ENCODE data around the gene TBC1D1. TPM values are rescaled to one million over a fixed set of nuclear protein-coding genes. Genes with fewer than 3 reads are reported as not detected.

The TBC1D1 gene
- total and polyA plus RNA-seq, 2 donors (not counting 3 experiments of a cell fraction or from before 2014, with no cell fraction given): 63.5 to 116 TPM

- Histone ChIP-seq H3K27me3 (ENCODE audit: control insufficient read depth in 2 of 2, insufficient read depth in 2 of 2, low read length in 2 of 2) (no peaks in the 10 kb centered on the region), H3K9ac (replicated peaks; ENCODE audit: extremely low read depth, insufficient read depth, low read length) (no peak overlapping the region), H3K4me3 (replicated peaks in 1 of 3; ENCODE audit: insufficient read depth in 1 of 3, low read depth in 1 of 3, low read length in 3 of 3) (no peak overlapping the region), H3K4me2 (ENCODE audit: insufficient read depth, low read length) (no peak overlapping the region), H3K4me1 (ENCODE audit: control insufficient read depth, extremely low read depth, insufficient read depth, low read length) (peaks cover 13% of the 10 kb centered on the region), H3K79me2 (ENCODE audit: control insufficient read depth, insufficient read depth, low read length) (peaks cover 41% of the 10 kb centered on the region), H3K36me3 (ENCODE audit: control insufficient read depth in 2 of 2, extremely low read depth in 1 of 2, insufficient read depth in 2 of 2, low read length in 2 of 2) (no peaks in the 10 kb centered on the region), H3K9me3 (replicated peaks; ENCODE audit: control insufficient read depth, insufficient read depth, low read length) (no peaks in the 10 kb centered on the region), H4K20me1 (replicated peaks; ENCODE audit: control insufficient read depth, extremely low read depth, insufficient read depth, low read length) (no peaks in the 10 kb centered on the region), H3K9me1 (replicated peaks; ENCODE audit: control insufficient read depth, extremely low read depth, insufficient read depth, low read length) (no peaks in the 10 kb centered on the region), H3K27ac (ENCODE audit: insufficient read depth, low read depth, low read length) (no peak overlapping the region), H2AFZ (ENCODE audit: low read depth, low read length) (no peak overlapping the region)
- intact Hi-C loops (cut with micrococcal nuclease) (no loop called here), dilution Hi-C loops (cut with MboI; ENCODE audit: extremely low pct_ligation_motif_present, low sequenced_read_pairs) (no loop called here)
- CTCF ChIA-PET: no interaction called here
- TF ChIP-seq POLR2A (IDR thresholded peaks at IDR 0.05; ENCODE audit: low read depth, low read length): no peak
- no peak for TF ChIP-seq GATA2 (IDR thresholded peaks at IDR 0.05; ENCODE audit: insufficient read depth, insufficient read length, low read depth, low read length)
- TF ChIP-seq CTCF (IDR thresholded peaks at IDR 0.05; ENCODE audit: extremely low read depth in 1 of 2, insufficient read depth in 1 of 2, low read depth in 1 of 2, low read length in 2 of 2): no peak
- TF ChIP-seq MYC (IDR thresholded peaks at IDR 0.05; ENCODE audit: low read depth, low read length): no peak
- TF ChIP-seq MAX (IDR thresholded peaks at IDR 0.05; ENCODE audit: insufficient read depth, insufficient read length): no peak
- no peak for TF ChIP-seq JUN (IDR thresholded peaks at IDR 0.05; ENCODE audit: borderline replicate concordance, insufficient read depth, insufficient read length, low read depth)
- TF ChIP-seq POLR2AphosphoS5 (IDR thresholded peaks at IDR 0.05; ENCODE audit: insufficient read depth, low read depth, low read length): no peak
- no peak for TF ChIP-seq FOS (IDR thresholded peaks at IDR 0.05; ENCODE audit: borderline replicate concordance, insufficient read depth, low read length)
- TF ChIP-seq EZH2 (IDR thresholded peaks at IDR 0.05; ENCODE audit: borderline replicate concordance, low read depth, low read length, severe bottlenecking): no peak
- DNase-seq (ENCODE audit: low read depth, low spot score): no peak
- no peak for FAIRE-seq
- no TSS peak for BruUV-seq (replicated peaks)
- POLR2A ChIA-PET: no interaction called here
Measured at GRCh38 chr4:37981844-37982720, 91.2 kb downstream of the TBC1D1 start.

Measured in endothelial cell of umbilical vein (primary cell).